Common myeloid progenitor, CD34-positive (primary cell): ENCODE data around the gene GKN1.

ENCODE experiments used
- CTCF ChIA-PET: fragments of 350-600 bp; sonication (Branson Sonifier 250); formaldehyde crosslinking; loops from one replicate; lab custom pipeline; 2021; ENCODE audit warnings: antibody characterized with exemption; lab: Charles Lee
- POLR2A ChIA-PET: fragments of 350-600 bp; sonication (Branson Sonifier 250); formaldehyde crosslinking; loops from one replicate; lab custom pipeline; 2021; ENCODE audit warnings: antibody characterized with exemption; lab: Charles Lee
- DNase-seq, 3 donors: peaks; one replicate each; pipeline versions ENCODE4 v3.0.0 to v3.0.0-alpha.2; 2013
- H3K27ac ChIP-seq, 2 experiments: 1 replicate in 1 of 2; 2 replicates in 1 of 2; pipeline ENCODE4 v1.7.0; 2013; ENCODE audit warnings: inconsistent platforms in 2 of 2, low read length in 2 of 2, mild to moderate bottlenecking in 2 of 2, low read depth in 1 of 2, moderate library complexity in 1 of 2; ENCODE audit not compliant: severe bottlenecking in 2 of 2, insufficient read depth in 1 of 2, poor library complexity in 1 of 2
- H3K27me3 ChIP-seq, 5 experiments: replicated peaks in 2 of 5; 1 replicate in 3 of 5; 2 replicates in 2 of 5; pipeline versions ENCODE4 v1.6.1 to v1.7.0; 2013; ENCODE audit warnings: low read length in 4 of 5, mild to moderate bottlenecking in 2 of 5, moderate library complexity in 2 of 5, inconsistent platforms in 1 of 5; ENCODE audit not compliant: insufficient read depth in 5 of 5, control insufficient read depth in 4 of 5
- H3K36me3 ChIP-seq, 4 experiments: 1 replicate in 2 of 4; 2 replicates in 2 of 4; pipeline versions ENCODE4 v1.6.1 to v1.7.0; 2013; ENCODE audit warnings: low read length in 3 of 4, control low read depth in 1 of 4, mild to moderate bottlenecking in 1 of 4; ENCODE audit not compliant: control insufficient read depth in 4 of 4, insufficient read depth in 4 of 4
- H3K4me1 ChIP-seq, 4 experiments: 1 replicate in 3 of 4; 2 replicates in 1 of 4; pipeline versions ENCODE4 v1.6.1 to v1.7.1; 2013; ENCODE audit warnings: low read length in 3 of 4, mild to moderate bottlenecking in 3 of 4, control low read depth in 1 of 4, inconsistent platforms in 1 of 4, moderate library complexity in 1 of 4; ENCODE audit not compliant: control insufficient read depth in 4 of 4, insufficient read depth in 4 of 4; ENCODE audit errors: control extremely low read depth in 1 of 4
- H3K4me3 ChIP-seq, 7 experiments: 1 replicate in 4 of 7; 2 replicates in 3 of 7; pipeline versions ENCODE4 v1.5.1 to v1.7.0; 2013; ENCODE audit warnings: mild to moderate bottlenecking in 7 of 7, low read length in 6 of 7, moderate library complexity in 6 of 7, inconsistent platforms in 2 of 7, low read depth in 2 of 7, control low read depth in 1 of 7; ENCODE audit not compliant: insufficient read depth in 4 of 7, control insufficient read depth in 1 of 7; ENCODE audit errors: extremely low read depth in 1 of 7
- H3K9me3 ChIP-seq, 5 experiments: 1 replicate in 4 of 5; 2 replicates in 1 of 5; pipeline versions ENCODE4 v1.6.1 to v1.7.1; 2013; ENCODE audit warnings: low read length in 4 of 5, mild to moderate bottlenecking in 2 of 5, inconsistent platforms in 1 of 5, low read depth in 1 of 5, moderate library complexity in 1 of 5; ENCODE audit not compliant: control insufficient read depth in 4 of 5, insufficient read depth in 2 of 5; ENCODE audit errors: control extremely low read depth in 1 of 5
- WGBS: methylation state at CpG from one replicate; pipeline ENCODE4 v1.1.5; 2013; ENCODE audit not compliant: insufficient coverage; 5-methylcytosine and 5-hydroxymethylcytosine counted together

GKN1 gene

DNA sequence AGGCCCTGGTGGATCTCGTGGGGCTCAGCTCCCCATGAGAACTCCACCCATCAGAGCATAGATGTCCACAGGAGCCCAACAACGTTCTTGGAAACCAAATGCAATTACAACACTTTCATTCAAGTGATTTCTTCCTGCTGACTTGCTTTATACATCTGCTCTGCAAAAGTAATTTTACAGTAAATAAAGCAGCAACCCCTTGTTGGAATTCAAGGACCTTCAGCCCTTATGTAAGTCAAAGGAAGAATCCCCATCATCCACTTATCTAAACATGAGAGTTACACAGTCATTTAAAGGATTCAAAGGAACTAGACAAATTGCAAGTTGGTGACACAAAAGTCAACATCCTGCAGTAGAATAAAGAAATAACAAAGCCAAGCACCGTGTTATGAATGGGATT lies 21.5 kb downstream of the GKN1 start:
- Histone ChIP-seq H3K27me3 (peaks cover 0 to 8% (median 0%) of the 10 kb centered on the region in 5 experiments), H3K4me1 (no peaks in the 10 kb centered on the region), H3K4me3 (no peak overlapping the region), H3K36me3 (no peaks in the 10 kb centered on the region), H3K9me3 (peaks cover 0 to 3% (median 0%) of the 10 kb centered on the region in 5 experiments), H3K27ac (no peak overlapping the region)
- ChIA-PET CTCF (interaction anchor here (0.6 to 0.8 kb wide), 2 partner anchors 152 to 191 kb away, joined by 4 to 6 read pairs; no protein-coding TSS in a partner anchor), POLR2A (no interaction called here)
- WGBS: 65% methylated on average over 2 of the region's 3 CpGs
- DNase-seq: no peak

DNA sequence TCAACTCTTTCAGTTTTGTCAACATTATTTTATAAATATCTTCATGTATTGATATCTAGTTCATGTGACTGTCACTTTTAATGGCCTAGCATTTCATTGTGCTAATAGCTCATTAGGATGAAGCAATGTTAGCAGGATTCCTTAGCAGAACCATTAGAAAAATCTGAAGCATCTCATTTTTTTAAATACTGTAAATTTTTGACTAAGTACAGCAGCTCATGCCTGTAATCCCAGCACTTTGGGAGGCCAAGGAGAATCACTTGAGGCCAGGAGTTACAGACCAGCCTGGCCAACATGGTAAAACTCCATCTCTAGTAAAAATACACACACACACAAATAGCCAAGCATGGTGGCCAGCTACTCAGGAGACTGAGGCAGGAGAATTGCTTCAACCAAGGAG lies 23.0 kb downstream of the GKN1 start:
- no peak overlapping the region for H3K4me3 ChIP-seq
- no peak overlapping the region for H3K27ac ChIP-seq
- H3K4me1 ChIP-seq: no peaks in the 10 kb centered on the region
- H3K27me3 ChIP-seq: peaks cover 0 to 8% (median 0%) of the 10 kb centered on the region in 5 experiments
- peaks cover 0 to 12% (median 3%) of the 10 kb centered on the region in 5 experiments for H3K9me3 ChIP-seq
- ChIA-PET POLR2A (no interaction called here), CTCF (interaction anchor here (1.6 kb wide), 1 partner anchor 15 kb away, joined by 4 read pairs; the partner anchor contains the start of gene ANTXR1)
- no peaks in the 10 kb centered on the region for H3K36me3 ChIP-seq
- DNase-seq: no peak

DNA sequence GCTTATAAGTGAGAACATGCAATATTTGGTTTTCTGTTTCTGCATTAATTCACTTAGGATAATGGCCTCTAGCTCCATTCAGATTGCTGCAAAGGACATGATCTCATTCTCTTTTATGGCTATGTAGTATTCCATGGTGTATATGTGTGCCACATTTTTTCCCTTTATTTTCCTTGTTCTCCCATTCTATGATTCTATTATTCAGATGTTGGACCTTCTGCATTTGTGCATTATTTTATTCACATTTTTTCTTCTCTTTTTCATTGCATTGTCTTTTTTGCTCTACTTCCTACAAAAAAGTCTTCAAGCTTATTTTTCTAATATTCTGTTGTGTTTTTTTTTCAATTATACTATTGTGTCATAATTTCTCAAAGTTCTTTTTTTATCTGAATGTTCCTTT lies 27.4 kb downstream of the GKN1 start:
- no peak for DNase-seq
- CTCF ChIA-PET: interaction anchor here (1.0 to 1.4 kb wide), 3 partner anchors 9 to 464 kb away, joined by 3 to 6 read pairs (median 3); no protein-coding TSS in a partner anchor
- Histone ChIP-seq H3K36me3 (no peaks in the 10 kb centered on the region), H3K4me3 (no peak overlapping the region), H3K27ac (no peak overlapping the region), H3K27me3 (no peaks in the 10 kb centered on the region), H3K4me1 (no peaks in the 10 kb centered on the region), H3K9me3 (peaks cover 0 to 19% (median 3%) of the 10 kb centered on the region in 5 experiments)
- POLR2A ChIA-PET: no interaction called here

DNA sequence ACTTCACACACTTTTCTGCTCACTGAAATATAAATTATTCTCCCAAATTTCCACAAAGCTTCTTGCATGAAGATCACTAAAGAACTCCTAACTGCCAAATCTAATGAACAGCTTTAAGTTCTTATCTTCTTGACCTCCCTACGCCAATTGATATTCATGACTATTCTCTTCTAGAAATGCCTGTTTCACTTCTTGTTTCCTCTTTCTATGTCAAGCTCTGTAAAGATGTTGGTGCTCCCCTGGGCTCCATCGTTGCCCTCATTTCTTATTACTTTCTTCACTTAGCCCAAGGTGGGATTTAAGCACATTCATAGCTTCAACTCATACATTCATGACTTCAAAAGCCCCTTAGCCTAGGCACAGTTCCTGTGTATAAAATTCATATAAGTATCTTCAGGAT lies 29.3 kb downstream of the GKN1 start:
- Histone ChIP-seq H3K27me3 (peaks cover 0 to under 1% (median 0%) of the 10 kb centered on the region in 5 experiments), H3K9me3 (peaks cover 0 to 19% (median 3%) of the 10 kb centered on the region in 5 experiments), H3K36me3 (no peaks in the 10 kb centered on the region), H3K4me1 (no peaks in the 10 kb centered on the region), H3K27ac (no peak overlapping the region), H3K4me3 (no peak overlapping the region)
- WGBS: 100% methylated on average over 1 of the region's 2 CpGs
- ChIA-PET CTCF (interaction anchor here (0.6 to 1.4 kb wide), 2 partner anchors 11 to 165 kb away, joined by 3 to 5 read pairs; no protein-coding TSS in a partner anchor), POLR2A (no interaction called here)
- DNase-seq: no peak

DNA sequence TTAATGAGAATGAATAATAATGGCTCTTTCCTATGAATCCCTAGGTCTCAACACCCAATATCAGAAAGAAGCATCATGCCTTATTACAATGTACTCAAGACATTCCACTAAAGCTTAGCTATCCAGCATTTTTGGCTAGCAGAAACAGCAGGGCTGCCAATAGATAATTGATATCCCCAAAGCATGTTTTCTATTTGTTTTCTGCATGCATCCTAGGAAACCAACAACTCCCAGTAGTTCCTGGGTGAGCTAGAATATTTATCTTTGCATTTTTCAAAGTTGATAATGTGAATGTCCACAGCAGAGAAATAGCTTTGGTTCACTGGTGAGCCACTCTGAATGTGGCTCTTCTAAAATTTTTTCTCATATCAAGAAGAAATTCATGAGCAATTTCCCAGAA lies 32.7 kb downstream of the GKN1 start:
- H3K9me3 ChIP-seq: peaks cover 0 to 9% (median 0%) of the 10 kb centered on the region in 5 experiments
- H3K27me3 ChIP-seq: peaks cover 3 to 22% (median 18%) of the 10 kb centered on the region in 5 experiments
- no peak for DNase-seq
- H3K36me3 ChIP-seq: no peaks in the 10 kb centered on the region
- H3K27ac ChIP-seq: no peak overlapping the region
- no peaks in the 10 kb centered on the region for H3K4me1 ChIP-seq
- ChIA-PET POLR2A (no interaction called here), CTCF (interaction anchor here (0.9 to 1.1 kb wide), 2 partner anchors 8 to 299 kb away, joined by 3 to 4 read pairs; no protein-coding TSS in a partner anchor)
- H3K4me3 ChIP-seq: no peak overlapping the region

DNA sequence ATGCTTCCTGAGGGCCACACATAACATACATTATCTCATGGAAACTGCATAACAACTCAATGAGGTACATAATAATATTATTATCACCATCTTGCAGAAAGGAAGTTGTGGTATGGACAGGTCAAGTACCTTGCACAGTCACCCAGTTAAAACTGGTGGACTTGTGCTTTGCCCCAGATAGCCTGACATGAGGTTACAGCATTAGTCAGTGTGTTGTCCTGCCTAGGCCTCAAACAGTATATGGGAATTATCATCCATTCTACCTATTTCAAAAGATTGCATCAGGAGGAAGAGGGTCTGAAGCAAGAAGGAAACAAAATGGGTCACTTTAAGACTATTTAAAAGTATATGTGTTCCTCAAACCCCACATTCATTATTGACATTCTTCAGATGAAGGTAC lies 33.2 kb downstream of the GKN1 start:
- no peak overlapping the region for H3K4me3 ChIP-seq
- DNase-seq: peak in 2 of 3 donors; percentile 11 to 31
- POLR2A ChIA-PET: no interaction called here
- H3K27ac ChIP-seq: no peak overlapping the region
- no peaks in the 10 kb centered on the region for H3K36me3 ChIP-seq
- peaks cover 0 to 1% (median 0%) of the 10 kb centered on the region in 4 experiments for H3K4me1 ChIP-seq
- CTCF ChIA-PET: no interaction called here
- peaks cover 5 to 27% (median 20%) of the 10 kb centered on the region in 5 experiments for H3K27me3 ChIP-seq
- peaks cover 0 to 5% (median 0%) of the 10 kb centered on the region in 5 experiments for H3K9me3 ChIP-seq

DNA sequence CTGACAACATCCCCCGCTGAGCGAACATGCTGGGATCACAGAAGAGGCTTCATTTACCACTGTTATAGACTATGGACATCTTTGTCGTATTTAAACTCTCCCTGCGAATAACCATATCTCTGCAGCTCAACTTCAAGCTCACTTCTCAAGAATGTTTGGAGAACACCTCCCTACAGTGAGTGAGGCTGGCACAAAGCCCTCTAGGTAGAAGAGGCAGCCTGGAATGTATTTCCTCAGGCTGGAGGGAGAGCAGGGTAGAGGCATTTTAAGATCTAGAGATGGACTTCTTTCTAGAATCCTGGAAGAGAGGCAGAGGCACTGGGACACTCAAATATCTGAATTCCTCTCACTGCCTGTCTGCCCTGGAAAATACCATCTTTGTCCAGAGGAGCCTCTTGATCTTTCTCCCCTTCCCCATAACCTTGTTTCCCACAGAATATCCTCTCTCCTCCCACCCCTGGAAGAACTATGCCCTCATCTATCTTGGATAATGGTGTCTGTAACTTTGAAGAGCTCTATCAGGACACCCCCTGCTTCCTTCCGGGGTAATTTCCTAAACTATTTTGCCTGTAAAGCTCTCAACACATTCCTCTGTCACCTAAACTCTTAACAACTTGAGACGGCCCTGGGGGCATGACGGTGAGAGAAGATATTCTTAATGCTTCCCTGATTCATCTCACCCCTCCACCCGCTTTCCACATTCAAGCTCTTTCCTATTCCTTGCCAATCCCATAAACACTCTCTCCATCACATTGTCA lies 36.2 kb downstream of the GKN1 start:
- Histone ChIP-seq H3K36me3 (no peaks in the 10 kb centered on the region), H3K9me3 (no peaks in the 10 kb centered on the region), H3K27me3 (peaks cover 17 to 57% (median 32%) of the 10 kb centered on the region in 5 experiments), H3K4me3 (no peak overlapping the region), H3K27ac (no peak overlapping the region), H3K4me1 (peaks cover 4 to 20% (median 13%) of the 10 kb centered on the region in 4 experiments)
- CTCF ChIA-PET: interaction anchor here (2.0 to 2.2 kb wide), 2 partner anchors 9 to 16 kb away, joined by 6 read pairs; no protein-coding TSS in a partner anchor
- POLR2A ChIA-PET: no interaction called here
- no peak for DNase-seq
- 90% methylated on average over 6 of the region's 8 CpGs for WGBS
